Myometrial cell (primary cell): Measurements from ENCODE around the gene ANXA7. TPM values are rescaled to one million over a fixed set of nuclear protein-coding genes. Genes with fewer than 3 reads are reported as not detected.

Experiments
- total RNA-seq: library from RNA; depleted of rRNA; stranded (reverse); fragments of >200 nt; gene quantifications from 2 replicates; pipeline ENCODE4 v1.2.3, GENCODE V29; 2015

Gene ANXA7
- 159 and 183 TPM in 2 replicates for total RNA-seq

GRCh38 chr10:73413528-73414229 lies at the start of gene ANXA7:
Gene ANXA7, minus strand, starts transcription at chr10:73414058. Its CDS starts 13,202 bp downstream, at chr10:73400856.

DNA sequence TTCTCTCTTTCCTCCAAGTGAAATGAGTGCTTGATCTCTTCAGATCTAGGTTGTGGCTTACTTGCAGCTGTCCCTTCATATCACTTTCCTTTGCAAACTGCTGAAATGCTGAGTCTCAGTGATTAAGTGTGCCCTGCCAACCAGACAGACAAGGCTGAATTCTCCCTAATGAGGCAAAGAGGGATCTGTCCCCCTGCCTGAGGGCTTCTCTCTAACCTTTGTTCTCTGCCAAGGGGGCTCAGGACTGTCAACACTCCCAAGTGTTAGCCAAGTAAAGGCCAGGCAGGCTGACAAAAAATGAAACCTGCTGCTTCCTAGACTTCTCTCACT lies 19.6 kb upstream of the ANXA7 start, which contains the start of gene MSS51:
TSS of gene MSS51 (minus strand) at position 24 of the 330 bp plus-strand sequence. CDS start 5,277 bp downstream, outside the sequence.

DNA sequence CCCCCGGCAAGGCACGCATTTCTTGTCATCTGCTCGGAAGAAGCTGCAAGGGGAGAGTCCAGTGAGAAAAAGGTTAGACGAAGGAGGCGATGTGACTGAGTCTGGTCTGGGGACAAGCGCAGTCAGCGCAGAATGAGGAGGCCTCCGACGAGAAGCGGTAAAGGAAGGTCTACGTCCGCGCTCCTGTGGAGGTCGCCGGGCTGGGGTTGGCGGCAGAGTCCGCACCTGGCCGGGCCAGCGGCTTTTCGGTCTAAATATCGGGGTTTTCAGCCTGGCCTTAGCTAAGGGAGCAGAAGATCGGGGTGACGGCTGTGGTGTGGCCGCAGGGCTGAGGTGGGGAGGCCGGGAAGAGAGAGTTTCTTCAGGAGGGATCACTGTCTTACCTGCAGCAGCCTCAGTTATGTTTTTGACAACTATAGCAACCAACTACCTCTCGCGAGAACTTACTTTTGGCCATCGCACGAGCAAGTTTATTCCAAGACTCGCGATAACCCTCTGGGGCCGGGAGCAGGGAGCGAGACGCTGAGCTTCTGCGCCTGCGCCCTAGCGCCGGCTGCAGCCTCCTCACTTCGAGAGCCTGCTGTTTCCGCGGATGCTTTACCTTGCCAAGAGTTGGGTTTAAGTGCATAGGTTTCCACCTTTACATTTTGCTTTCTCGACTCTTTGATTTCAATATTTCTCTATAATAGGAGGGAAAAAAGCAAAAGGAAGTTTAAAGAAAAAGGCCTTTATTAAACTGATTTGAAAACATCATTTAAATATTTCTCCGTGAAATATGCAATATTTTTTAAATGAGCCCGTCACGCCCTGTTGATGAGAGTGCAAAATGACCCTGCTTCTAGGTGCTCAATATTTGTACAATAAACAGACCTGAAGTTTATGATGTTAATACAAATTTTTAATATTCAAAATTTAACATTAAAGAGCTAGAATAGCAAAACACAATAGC lies 55.3 kb downstream of the ANXA7 start, which contains the start of gene CFAP70:
TSS of gene CFAP70 (minus strand) at position 534 of the 949 bp plus-strand sequence. CDS start 4,068 bp downstream, outside the sequence.

Other genes starting within 250 kb of the ANXA7 start
- 34.3 and 38.8 TPM in 2 replicates for gene ECD, start 246.1 kb downstream of the ANXA7 start, total RNA-seq
- 6.6 and 11.3 TPM in 2 replicates for gene FAM149B1, start 245.9 kb downstream of the ANXA7 start, total RNA-seq
- 23.9 and 28.0 TPM in 2 replicates for gene DNAJC9, start 166.8 kb downstream of the ANXA7 start, total RNA-seq
- gene MRPS16, start 161.4 kb downstream of the ANXA7 start, total RNA-seq: 73.8 and 77.3 TPM in 2 replicates
- gene CFAP70, start 55.2 kb downstream of the ANXA7 start, total RNA-seq: 0.18 and 0.29 TPM in 2 replicates
- 1.2 and 1.6 TPM in 2 replicates for gene MSS51, start 19.5 kb upstream of the ANXA7 start, total RNA-seq
- 16.1 and 28.0 TPM in 2 replicates for gene PPP3CB, start 82.0 kb upstream of the ANXA7 start, total RNA-seq
- 17.9 and 23.4 TPM in 2 replicates for gene USP54, start 177.3 kb upstream of the ANXA7 start, total RNA-seq
- gene MYOZ1, start 227.4 kb upstream of the ANXA7 start, total RNA-seq: 0.53 TPM in 1 of 2 replicates, not detected in the other
- under 0.01 and 0.18 TPM in 2 replicates for gene SYNPO2L, start 242.0 kb upstream of the ANXA7 start, total RNA-seq